ENCODE results near the gene MLC1.

DNA sequence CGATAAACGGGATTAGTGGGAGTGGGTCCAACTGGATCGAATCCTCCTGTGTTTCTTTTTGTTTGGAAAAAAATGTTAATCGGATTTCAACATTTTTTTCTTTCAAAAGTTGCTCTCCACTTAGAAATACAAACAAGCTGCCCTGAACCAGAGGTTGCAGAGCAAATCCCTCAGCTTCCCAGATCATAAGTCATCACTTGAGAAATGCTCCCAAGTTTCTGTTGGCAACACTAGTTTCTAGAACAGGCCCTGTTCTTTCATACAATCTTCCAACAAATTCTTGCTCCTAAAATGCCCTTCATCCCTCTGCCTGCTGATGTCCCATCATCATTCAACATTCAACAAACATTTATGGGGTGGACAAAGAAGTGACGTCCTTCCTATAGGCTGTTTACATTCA lies 1.3 kb upstream of the MLC1 start:
- no peak for TF ChIP-seq CTCF (conservative IDR thresholded peaks at IDR 0.05; ENCODE audit: low read length)
- TF ChIP-seq EZH2phosphoT487 (IDR thresholded peaks at IDR 0.05; ENCODE audit: borderline replicate concordance, low read depth, low read length), result no peak

Data from OCI-LY7 (cell line).